GM18505 (cell line): Measurements from ENCODE around the gene SKP1.
"Not testable (repeated sequence)": the region's sequence is repeated elsewhere in the genome, so short reads cannot be mapped to it uniquely, and the experiment has no call there.

Source experiments
- ATAC-seq: cut with Tn5 transposase; IDR thresholded peaks from one replicate; pipeline ENCODE4 v1.9.1; 2021; ENCODE audit not compliant: unreplicated experiment
- POLR2A ChIP-seq: IDR thresholded peaks from 4 replicates; pipeline ENCODE4 v1.6.1; 2011; ENCODE audit warnings: borderline replicate concordance; ENCODE audit not compliant: insufficient read depth, insufficient read length; ENCODE audit errors: extremely low read depth

SKP1 gene

DNA sequence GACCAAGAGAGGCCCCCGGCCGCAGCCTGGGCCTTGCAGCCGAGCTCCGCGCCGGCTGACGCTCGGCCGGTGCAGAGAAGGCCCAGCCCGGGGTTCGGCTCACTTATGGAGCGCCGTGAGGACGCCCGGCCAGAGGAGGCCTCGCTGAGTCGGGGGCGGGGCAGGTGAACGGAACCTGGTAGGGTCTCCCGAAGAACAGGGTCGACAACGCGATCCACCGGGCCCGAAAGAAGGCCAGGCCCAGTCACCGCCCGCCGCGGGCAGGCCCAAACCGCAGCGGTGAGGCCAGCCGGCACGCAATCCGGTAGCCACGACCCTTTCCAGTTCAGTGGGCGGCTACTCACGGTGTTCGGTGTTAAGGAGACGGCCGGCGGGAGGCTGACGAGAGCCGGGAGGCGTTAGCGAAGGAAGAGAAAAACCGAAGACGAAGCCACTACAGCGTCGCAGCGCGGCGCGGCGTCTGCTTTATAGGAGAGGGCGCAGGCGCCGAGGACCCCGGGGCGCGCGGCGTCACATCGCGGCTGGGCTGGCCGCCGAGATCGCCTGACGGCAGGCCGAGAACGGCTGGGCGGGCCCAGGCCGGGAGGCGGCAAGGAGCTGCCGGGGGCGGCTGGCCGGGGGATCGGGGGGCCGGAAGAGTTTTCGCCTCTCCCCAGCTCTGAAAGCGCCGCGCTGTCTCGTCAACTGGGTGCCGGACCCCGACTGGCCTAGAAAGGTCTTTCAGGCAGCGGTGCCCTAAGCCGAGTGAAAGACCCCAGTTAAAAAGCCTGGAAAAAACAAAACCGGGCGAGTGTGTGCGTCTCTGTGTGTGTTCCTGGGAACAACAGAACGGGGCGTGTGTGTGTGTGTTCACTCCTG is at the start of gene SKP1:
Gene SKP1 (minus strand): TSS at position 440 of the 858 bp plus-strand sequence. CDS start 2,928 bp downstream, outside the sequence.
- peak; percentile 100 for TF ChIP-seq POLR2A
- peak; percentile 74 for ATAC-seq

DNA sequence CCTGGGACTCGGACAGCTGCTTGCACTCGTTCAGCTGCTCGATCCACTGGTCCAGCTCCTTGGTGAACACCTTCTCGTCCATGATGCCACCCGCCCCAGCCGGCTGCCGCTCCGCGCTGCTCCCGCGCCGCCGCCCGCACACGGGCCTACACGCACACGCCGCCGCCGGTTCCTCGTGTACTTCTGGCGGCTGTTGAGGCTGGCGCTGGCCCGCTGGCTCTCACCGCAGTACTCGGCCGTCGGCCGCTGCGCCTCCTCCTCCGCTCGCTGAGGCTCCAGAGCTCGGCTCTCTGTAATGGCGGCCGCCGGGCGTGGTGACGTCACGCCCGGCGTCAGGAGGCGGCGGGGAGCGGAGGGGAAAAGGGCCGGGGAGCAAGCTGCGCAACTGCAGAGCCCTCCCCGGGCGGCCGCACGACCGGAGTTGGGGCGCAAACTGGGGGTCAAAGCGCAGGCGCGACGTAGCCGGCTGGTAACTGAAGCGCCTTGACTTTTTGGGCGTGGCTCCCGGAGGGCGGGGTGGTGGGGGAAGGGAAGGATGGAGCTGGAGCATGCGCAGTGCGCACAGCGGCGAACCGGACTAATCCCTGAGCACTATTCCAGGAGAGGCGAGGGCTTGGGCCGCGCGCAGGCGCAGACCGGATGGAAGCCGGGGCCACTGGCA is 49.2 kb upstream of the SKP1 start, which contains the start of gene PPP2CA:
Gene PPP2CA (minus strand): TSS at position 294 of the 661 bp plus-strand sequence. CDS start 212 bp downstream, at position 82.
- peak; percentile 77 for TF ChIP-seq POLR2A
- ATAC-seq = peak; percentile 79

DNA sequence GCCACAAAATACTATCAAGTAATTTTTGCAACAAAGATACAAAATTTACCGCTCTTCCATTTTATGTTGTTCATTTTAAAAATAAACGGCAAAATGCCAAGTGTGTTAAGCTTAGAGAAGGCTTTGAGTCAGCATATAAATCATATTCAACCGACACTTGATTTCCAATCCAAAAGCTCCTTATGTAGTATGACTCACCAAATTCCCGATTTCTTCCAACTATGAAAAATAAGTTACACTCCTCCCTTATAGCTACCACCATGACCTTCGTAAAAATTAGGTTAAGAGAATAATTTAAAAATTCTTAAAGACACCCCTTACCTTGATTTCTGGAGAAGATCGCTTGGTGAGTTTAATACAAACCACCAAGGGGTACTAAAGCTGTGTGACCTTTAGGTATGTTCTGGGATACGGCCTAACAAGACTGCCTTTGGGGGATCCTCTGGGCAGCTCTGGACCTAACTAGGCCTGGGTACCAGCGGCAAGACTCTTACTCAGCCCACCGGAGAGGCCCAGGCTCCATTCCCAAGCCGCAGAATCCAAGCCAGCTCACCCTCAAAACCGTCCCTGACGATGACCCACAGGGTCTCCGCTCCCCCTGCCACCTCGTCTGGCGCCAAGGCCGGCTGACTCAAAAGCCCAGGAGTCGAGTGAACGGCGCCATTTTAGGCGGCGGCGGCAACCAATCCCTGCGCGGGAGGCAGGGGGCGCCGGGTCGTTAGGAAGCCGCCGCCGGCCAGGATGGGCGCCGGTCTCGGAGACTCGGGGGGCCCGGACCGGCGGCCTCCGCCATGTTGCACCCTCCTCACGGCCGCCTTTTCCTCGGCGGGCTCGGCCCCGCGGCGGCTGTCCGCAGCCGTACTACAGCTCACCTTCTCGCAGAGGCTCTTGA is 48.4 kb upstream of the SKP1 start:
- ATAC-seq = peak; percentile 39
- TF ChIP-seq POLR2A = peak; percentile 48

DNA sequence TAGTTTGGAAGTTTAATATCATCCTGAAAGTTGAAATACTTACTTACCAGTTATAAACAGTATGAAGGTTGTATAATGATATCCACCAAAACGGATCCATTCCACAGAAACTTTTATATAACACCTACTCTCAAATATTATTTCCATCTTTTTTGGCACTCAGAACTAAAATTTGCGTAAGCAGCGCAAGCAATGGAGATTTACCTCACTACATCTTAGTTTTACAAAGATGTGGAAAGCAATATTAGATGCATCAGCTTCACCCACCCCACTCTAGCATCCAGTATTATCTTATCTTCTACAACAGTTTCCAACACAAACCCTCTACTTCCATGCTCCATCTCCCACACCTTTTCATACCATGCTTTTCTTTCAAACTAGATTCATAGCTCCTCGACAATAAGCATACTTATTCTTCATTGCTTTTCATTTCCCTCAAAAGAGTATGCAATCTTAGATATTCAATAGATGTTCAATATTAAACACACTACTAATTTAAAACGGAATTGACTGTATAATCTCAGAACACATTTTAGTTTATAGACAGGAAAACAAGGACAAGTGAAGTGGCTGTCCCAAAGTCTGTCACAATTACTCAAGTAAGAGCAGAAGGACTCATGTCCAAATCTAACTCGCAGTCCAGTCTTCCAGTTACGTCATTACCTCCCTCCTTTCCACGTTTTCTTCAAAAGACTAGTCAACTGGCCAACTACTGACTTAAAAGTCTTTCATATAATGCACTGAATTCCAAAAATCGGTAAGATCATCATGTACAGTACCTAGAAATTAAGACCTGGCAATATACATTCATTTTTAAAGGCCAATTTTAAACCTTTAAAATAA is 46.9 kb upstream of the SKP1 start:
- ATAC-seq = no peak
- TF ChIP-seq POLR2A = no peak

DNA sequence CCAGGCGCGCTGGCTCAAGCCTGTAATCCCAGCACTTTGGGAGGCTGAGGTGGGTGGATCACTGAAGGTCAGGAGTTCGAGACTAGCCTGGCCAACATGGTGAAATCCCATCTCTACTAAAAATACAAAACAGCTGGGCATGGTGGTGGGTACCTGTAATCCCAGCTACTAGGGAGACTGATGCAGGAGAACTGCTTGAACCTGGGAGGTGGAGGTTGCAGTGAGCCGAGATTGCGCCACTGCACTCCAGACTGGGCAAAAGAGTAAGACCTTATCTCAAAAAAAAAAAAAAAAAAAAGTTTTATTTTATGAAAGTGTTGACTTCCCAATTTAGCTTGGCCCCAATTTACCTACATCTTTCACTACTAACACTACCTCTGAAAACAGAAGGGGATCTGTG is 44.9 kb upstream of the SKP1 start:
- ATAC-seq = not testable (repeated sequence)

DNA sequence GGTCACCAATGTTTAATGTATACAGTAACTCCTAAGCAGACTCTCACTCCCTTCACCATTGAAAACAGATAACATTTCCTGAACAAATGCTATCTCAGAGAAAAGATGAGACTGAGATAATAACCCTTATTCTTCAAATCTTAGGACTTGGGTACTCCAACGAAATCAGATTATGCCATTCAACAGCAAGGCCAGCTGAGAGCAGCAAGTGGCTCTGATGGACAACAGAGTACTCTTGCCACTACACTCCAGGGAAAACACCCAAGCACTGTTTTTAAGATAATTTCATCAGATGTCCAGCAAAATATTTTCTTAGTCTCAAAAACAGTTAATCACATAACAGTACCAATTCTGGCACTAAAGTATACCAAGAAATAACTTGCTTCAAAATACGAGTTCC is 39.0 kb upstream of the SKP1 start:
- ATAC-seq = no peak
- no peak for TF ChIP-seq POLR2A

DNA sequence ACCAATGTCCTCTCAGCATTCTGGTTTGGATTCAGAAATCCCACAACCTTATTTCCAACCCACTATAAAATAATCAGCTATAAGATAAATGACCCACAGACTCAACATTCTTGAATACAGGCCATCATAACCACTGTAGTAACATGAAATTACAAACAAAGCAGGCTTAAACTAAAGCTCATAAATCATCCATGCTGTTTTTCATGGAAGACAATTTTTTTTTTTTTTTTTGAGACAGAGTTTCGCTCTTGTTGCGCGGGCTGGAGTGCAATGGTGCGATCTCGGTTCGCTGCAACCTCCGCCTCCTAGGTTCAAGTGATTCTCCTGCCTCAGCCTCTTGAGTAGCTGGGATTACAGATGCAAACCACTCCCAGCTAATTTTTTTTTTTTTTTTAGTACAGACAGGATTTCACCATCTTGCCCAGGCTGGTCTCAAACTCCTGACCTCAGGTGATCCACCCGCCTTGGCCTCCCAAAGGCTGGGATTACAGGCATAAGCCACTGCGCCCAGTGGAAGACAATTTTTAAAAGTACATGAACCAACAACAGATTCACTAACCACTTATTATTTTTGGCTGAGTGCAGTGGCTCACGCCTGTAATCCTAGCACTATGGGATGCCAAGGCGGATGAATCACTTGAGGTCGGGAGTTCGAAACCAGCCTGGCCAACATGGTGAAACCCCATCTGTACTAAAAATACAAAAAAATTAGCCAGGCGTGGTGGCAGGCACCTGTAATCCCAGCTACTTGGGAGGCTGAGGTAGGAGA is 34.7 kb upstream of the SKP1 start:
- not testable (repeated sequence) for ATAC-seq

DNA sequence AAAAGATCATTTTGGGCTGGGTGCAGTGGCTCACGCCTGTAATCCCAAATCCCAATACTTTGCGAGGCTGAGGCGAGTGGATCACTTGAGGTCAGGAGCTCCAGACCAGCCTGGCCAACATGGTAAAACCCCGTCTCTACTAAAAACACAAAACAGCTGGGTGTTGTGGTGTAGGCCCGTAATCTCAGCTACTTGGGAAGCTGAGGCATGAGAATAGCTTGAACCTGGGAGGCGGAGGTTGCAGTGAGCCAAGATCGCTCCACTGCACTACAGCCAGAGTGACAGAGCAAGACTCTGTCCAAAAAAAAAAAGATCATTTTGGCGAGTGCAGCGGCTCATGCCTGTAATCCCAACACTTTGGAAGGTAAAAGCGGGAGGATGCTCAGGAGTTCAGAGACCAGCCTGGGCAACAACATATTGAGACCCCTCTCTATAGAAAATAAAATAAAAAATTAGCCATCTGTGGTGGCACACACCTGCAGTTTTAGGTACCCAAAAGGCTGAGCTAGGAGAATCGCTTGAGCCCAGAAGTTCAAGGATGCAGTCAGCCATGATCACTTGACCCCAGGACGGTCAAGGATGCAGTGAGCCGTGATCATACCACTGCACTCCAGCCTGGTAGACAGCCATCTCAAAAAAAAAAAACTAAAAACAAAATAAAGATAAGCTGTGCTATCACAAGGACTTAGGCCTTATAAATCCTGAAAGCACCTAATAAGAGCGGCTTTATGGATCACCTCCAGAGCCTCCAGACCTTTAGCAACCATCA is 32.9 kb upstream of the SKP1 start:
- no peak for ATAC-seq
- TF ChIP-seq POLR2A = no peak

DNA sequence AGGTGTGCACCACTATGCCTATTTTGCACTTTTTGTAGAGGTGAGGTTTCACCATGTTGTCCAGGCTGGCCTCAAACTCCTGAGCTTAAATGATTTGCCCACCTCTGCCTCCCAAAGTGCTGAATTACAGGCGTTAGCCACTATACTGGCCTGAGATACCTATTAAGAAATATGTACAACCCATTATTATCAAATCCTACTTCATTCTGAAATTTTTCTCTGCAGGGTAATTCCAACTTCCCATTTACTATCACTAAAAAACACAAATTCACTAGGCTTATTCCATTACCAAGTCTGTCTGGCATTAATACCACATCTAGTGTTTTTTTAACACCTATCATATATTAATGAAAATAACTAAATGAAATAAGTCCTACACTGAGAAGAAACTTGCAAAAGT is 30.9 kb upstream of the SKP1 start:
- no peak for TF ChIP-seq POLR2A
- no peak for ATAC-seq

DNA sequence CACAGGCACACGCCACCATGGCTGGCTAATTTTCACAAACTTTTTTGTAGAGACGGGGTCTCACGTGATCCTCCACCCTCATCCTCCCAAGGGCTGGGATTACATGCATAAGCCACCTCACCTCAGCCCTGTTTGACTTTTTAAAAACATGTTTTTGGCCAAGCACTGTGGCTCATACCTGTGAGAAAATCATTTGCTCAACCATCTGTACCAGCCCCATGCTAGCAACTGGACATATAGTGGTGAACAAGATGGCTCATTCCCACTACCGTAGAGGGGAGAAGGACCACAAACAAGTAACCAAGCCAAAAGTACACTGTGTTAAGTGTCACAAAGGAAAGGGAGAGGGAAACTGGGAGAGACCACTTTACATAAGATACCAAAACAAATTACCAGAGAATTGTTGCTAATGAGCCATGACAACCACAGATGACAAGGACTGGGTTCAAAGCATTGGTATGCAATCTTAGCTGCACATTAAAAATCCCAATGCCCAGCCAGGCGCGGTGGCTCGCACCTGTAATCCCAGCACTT is 29.9 kb upstream of the SKP1 start:
- TF ChIP-seq POLR2A = no peak
- no peak for ATAC-seq

DNA sequence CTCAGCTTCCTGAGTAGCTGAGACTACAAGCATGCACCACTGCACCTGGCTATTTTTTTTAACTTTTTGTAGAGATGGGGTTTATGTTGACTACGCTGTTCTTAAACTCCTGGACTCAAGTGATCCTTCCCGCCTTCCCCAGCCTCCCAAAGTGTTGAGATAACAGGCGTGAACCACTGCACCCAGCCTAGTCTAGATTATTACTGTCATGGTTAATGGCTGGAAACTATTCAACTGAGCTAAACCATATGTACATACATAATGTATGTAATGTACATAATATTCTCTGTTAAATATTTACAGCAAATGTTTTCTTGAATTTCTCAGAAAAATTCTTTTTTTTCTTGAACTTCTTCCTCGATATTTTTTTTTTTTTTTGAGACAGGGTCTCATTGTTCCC is 27.8 kb upstream of the SKP1 start:
- no peak for TF ChIP-seq POLR2A
- ATAC-seq = no peak
